ENCODE measurements around the gene CYP2C9.
"Not testable (repeated sequence)": the region's sequence is repeated elsewhere in the genome, so short reads cannot be mapped to it uniquely, and the experiment has no call there.

CYP2C9 gene

DNA sequence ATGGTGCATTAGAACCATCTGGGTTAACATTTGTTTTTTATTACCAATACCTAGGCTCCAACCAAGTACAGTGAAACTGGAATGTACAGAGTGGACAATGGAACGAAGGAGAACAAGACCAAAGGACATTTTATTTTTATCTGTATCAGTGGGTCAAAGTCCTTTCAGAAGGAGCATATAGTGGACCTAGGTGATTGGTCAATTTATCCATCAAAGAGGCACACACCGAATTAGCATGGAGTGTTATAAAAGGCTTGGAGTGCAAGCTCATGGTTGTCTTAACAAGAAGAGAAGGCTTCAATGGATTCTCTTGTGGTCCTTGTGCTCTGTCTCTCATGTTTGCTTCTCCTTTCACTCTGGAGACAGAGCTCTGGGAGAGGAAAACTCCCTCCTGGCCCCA lies at the start of gene CYP2C9:
CYP2C9 (plus strand) TSS at position 276 of the 400 bp plus-strand sequence; CDS start at position 301, 25 bp downstream.
- no peak for DNase-seq (ENCODE audit: low read depth)

DNA sequence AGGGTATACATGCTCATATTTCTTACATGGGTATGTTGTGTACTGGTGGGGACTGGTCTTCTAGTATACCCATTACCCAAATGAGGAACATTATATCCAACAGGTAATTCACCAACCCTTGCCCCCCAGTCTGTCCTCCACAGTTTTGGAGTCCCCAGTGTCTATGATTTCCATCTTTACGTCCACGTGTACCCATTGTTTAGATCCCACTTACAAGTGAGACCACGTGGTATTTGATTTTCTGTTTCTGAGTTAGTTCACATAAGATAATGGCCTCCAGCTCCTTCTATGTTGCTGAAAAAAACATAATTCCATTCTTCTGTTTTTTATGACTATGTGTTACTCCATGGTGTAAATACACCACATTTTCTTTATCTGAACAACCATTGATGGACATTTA lies 49.3 kb upstream of the CYP2C9 start:
- DNase-seq (ENCODE audit: low read depth): no peak

DNA sequence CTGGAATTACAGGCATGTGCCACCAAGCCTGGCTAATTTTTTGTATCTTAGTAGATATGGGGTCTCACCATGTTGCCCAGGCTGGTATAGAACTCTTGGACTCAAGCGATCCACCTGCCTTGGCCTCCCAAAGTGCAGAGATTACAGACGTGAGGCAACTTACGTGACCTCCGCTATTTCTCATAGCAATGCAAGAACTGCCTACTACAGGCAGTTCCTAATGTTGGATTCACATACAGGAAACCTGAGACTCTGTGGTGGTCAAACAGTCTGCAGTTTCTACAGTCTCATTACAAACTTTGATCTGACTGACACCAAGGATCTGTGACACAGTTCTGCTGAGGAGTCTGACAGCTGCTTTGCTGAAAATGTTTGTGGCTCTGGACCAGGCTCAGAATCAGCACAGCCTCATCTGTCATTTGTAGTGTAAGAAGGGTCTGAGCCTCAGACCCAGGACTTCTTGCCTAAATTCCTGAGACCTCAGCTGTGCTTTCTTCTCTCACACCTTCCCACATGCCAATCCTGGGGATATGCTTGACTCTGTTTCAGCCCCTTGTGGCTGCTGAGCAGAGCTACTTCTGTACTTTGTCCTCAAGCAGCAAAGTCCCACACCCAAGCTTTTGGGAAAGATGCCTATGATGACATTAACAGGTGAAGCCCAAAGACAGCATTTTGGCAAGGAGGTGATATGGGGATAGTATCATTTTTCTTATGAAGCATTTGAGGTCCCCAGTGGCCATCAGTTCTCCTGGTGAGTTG lies 48.0 kb upstream of the CYP2C9 start:
- DNase-seq (ENCODE audit: low read depth): no peak

- DNase-seq (ENCODE audit: low read depth): not testable (repeated sequence)
These were observed 40.0 kb upstream of the CYP2C9 start for GRCh38 chr10:94898414-94898813.

GRCh38 chr10:94902080-94902479 lies 36.4 kb upstream of the CYP2C9 start:
- DNase-seq (ENCODE audit: low read depth): no peak

- no peak for DNase-seq (ENCODE audit: low read depth)
These were observed 35.9 kb upstream of the CYP2C9 start for GRCh38 chr10:94902570-94902969.

DNA sequence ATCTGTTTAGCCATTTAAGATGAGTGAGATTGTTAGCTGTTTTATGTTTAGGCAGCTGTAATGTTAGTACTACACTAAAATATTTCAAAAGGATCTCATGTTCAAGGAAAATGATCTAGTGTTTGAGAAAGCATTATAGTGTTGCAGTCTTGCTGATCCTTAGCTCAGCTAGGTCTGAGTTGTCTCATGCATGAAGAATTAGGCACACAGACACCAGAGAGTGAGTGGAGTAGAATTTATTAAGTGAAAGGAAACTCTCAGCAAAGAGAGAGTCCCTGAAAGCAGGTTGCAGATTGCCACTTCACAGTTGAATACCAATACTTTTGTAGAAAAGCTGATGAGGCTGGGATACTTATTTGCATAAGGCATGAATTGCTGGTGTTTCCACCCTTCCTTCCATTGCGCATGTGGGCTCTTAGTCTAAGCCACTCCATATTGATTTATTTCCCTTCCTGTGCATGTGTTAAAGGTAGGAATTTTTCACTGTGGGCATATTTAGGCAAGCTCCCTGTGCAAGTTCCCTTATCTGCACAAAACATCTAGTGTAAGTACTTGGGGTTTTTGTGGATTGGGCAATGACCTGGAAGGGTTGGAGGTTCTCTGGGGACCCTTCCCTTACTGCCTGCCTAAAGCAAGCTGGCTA lies 33.8 kb upstream of the CYP2C9 start:
- DNase-seq (ENCODE audit: low read depth): not testable (repeated sequence)

- no peak for DNase-seq (ENCODE audit: low read depth)
These were observed 22.0 kb upstream of the CYP2C9 start for GRCh38 chr10:94916423-94916822.

DNA sequence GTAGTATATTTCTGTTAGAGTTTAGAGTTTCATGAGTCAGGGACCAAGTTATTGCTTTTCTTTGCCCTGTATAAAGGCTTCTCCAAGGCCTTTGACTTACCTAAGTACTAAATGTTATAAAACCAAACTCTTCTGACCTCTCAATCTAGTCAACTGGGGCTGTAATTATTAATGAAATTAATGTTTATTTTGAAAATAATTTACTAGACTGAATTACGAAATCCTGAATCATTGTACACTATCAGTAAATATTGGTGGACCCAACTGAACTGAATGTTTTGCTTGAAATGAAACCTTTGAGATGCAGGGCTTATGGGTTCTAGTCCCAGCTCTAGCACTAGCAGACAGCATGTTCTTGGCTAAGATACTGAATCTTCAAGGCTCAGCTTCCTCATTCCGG lies 1.7 kb upstream of the CYP2C9 start:
- no peak for DNase-seq (ENCODE audit: low read depth)

- not testable (repeated sequence) for DNase-seq (ENCODE audit: low read depth)
These were observed 5.1 kb downstream of the CYP2C9 start for GRCh38 chr10:94943432-94944103.

DNA sequence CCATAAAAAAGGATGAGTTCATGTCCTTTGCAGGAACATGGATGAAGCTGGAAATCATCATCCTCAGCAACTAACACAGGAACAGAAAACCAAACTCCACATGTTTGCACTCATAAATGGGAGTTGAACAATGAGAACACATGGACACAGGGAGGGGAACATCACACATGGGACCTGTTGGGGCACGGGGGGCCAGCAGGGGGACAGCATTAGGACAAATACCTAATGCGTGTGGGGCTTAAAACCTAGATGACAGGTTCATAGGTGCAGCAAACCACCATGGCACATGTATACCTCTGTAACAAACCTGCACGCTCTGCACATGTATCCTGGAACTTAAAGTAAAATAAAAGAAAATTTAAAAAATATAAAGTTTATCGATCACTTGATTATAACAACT lies 7.7 kb downstream of the CYP2C9 start:
- not testable (repeated sequence) for DNase-seq (ENCODE audit: low read depth)

GRCh38 chr10:94963901-94964300 lies 25.4 kb downstream of the CYP2C9 start:
- DNase-seq (ENCODE audit: low read depth): no peak

GRCh38 chr10:94983555-94983954 lies 45.1 kb downstream of the CYP2C9 start:
- DNase-seq (ENCODE audit: low read depth): no peak

DNA sequence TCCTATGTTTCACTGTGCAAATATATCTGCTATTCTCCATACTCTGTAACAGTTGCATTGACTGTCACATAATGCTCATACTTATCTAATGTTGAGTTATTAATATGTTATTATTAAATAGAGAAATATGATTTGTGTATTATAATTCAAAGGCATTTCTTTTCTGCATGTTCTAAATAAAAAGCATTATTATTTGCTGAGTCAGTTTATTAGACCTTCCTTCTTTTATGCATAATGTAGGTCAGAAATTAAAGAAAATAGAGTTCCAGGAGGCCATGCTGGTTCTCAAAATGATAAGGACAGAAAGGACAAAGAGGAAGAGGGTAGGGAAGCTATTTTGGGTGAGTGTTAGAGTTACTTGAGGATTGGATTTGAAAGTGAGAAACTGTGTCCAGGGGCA lies 50.7 kb downstream of the CYP2C9 start:
- no peak for DNase-seq (ENCODE audit: low read depth)

GRCh38 chr10:94991243-94991888 lies 52.9 kb downstream of the CYP2C9 start:
- no peak for DNase-seq (ENCODE audit: low read depth)

DNA sequence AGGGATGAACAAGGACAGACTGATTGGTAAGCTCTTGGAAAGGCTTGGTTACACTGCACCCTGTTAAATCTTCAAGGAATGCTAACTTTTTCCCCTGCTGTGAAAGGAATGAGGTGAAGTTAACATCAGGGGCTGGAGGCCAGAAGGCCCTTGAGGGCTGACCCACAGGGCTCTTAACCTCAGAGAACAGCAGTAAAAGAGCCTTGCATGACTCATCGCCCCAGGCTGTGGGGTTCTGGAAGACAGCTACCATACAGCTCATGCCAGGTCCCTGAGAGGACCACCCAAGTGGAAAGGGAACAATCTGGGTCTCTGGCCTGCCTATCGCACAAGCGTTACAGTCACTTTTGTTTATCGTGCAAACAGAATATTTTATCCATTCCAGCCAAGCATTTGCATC lies 54.4 kb downstream of the CYP2C9 start:
- DNase-seq (ENCODE audit: low read depth): no peak

DNA sequence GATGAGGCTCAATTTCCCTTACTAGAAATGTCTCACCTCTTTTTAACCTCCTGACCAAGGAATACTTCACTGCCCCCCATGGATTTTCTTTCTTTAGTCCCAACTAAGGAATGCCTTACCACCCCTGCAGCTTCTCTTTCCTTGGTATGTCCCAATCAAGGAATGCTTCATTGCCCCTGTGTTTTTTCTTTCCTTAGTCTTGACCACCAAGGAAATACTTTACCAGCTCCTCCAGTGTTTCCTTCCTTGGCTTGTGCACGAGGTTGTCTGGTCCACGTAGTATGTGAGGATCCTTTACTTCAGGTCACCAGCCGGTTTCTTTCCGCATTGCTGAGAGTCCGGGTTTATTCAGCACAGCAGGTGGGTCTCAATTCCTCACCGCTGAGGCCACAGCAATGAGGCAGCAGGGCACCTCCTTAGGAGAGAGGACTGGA lies 59.3 kb downstream of the CYP2C9 start:
- DNase-seq (ENCODE audit: low read depth): no peak

DNA sequence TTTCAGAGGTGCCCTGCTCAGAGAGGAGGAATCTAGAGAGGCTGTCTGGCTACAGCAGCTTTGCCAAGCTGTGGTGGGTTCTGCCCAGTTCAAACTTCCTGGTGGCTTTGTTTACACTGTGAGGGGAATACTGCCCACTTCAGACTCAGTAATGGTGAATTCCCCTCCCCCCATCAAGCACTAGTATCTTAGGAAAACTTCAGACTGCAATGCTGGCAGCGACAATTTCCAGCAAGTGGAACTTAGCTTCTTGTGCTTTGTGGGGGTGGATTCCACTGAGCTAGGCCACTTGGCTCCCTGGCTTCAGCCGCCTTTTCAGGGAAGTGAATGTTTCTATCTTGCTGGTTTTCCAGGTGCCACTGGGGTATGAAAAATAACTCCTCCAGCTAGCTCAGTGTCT lies 88.0 kb downstream of the CYP2C9 start:
- no peak for DNase-seq (ENCODE audit: low read depth)

GRCh38 chr10:95031656-95032055 lies 93.2 kb downstream of the CYP2C9 start:
- DNase-seq (ENCODE audit: low read depth): no peak

DNA sequence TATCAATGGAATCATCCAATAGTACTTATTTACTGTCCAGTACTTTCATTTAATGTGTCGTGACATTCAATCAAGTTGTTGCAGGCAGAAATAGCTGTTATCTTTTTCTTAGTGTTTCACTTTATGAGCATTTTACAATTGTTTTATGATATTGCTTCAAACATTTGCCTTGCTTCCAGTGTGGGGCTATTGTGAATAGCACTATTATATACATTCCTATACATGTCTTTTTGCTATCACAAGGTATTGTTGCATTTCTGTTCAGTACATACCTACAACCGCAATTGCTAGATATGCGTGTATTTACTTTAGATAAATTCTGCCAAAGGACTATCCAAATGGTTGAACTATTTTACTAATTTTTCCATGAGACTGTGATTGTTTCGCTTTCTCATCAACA lies 95.9 kb downstream of the CYP2C9 start:
- no peak for DNase-seq (ENCODE audit: low read depth)

GRCh38 chr10:95035332-95036295 lies 97.2 kb downstream of the CYP2C9 start:
- DNase-seq (ENCODE audit: low read depth): no peak

Measured in activated T-helper 9 cell treated with anti-CD3 and anti-CD28 coated beads, Interleukin-2, amount 50 U/mL, for 16 hours (primary cell).